IPS DF 6.9 (cell line): Measurements from ENCODE around the gene DYRK3.

ENCODE experiments used
- DNase-seq: peaks from one replicate; pipeline ENCODE4 v3.0.0-alpha.2; 2013; ENCODE audit warnings: low read depth, low spot score
- H3K27ac ChIP-seq: one replicate; pipeline ENCODE4 v1.5.1; 2013; ENCODE audit warnings: low read length, control low read depth
- H3K27me3 ChIP-seq: 2 replicates; pipeline ENCODE4 v1.6.1; 2013; ENCODE audit warnings: mild to moderate bottlenecking, low read length; ENCODE audit not compliant: control insufficient read depth, insufficient read depth
- H3K36me3 ChIP-seq: 2 replicates; pipeline ENCODE4 v1.6.1; 2013; ENCODE audit warnings: low read length; ENCODE audit not compliant: control insufficient read depth, insufficient read depth
- H3K4me1 ChIP-seq: 2 replicates; pipeline ENCODE4 v1.6.1; 2013; ENCODE audit warnings: low read length; ENCODE audit not compliant: control insufficient read depth, insufficient read depth
- H3K4me3 ChIP-seq: 2 replicates; pipeline ENCODE4 v1.5.1; 2013; ENCODE audit warnings: mild to moderate bottlenecking, low read length
- H3K9me3 ChIP-seq: 2 replicates; pipeline ENCODE4 v1.6.1; 2013; ENCODE audit warnings: low read length, inconsistent platforms; ENCODE audit not compliant: control insufficient read depth, insufficient read depth
- WGBS: extraction: QIAGEN DNeasy Blood & Tissue Kit; methylation state at CpG from one replicate; pipeline ENCODE4 v1.1.7; 2013; ENCODE audit warnings: mixed read lengths, missing lambda C conversion rate; ENCODE audit not compliant: insufficient read length, insufficient coverage; 5-methylcytosine and 5-hydroxymethylcytosine counted together

Gene DYRK3

GRCh38 chr1:206649261-206649921, 14.1 kb downstream of the DYRK3 start:
- WGBS: no CpG with 5 or more reads among the region's 5 CpGs
- Histone ChIP-seq H3K27ac (no peak overlapping the region), H3K27me3 (no peaks in the 10 kb centered on the region), H3K4me1 (no peaks in the 10 kb centered on the region), H3K4me3 (no peak overlapping the region), H3K36me3 (no peaks in the 10 kb centered on the region), H3K9me3 (no peaks in the 10 kb centered on the region)
- no peak for DNase-seq

- Histone ChIP-seq H3K9me3 (no peaks in the 10 kb centered on the region), H3K4me1 (no peaks in the 10 kb centered on the region), H3K27ac (no peak overlapping the region), H3K36me3 (no peaks in the 10 kb centered on the region), H3K27me3 (no peaks in the 10 kb centered on the region), H3K4me3 (no peak overlapping the region)
- no CpG with 5 or more reads among the region's 3 CpGs for WGBS
- no peak for DNase-seq
Observed at GRCh38 chr1:206651014-206651413, 15.7 kb downstream of the DYRK3 start.

GRCh38 chr1:206651958-206652890, 16.9 kb downstream of the DYRK3 start:
- Histone ChIP-seq H3K4me1 (no peaks in the 10 kb centered on the region), H3K9me3 (no peaks in the 10 kb centered on the region), H3K27ac (no peak overlapping the region), H3K27me3 (peaks cover 2% of the 10 kb centered on the region; the same call in 1 of the 2 replicates), H3K4me3 (no peak overlapping the region), H3K36me3 (no peaks in the 10 kb centered on the region)
- WGBS: no CpG with 5 or more reads among the region's 5 CpGs
- DNase-seq: no peak

GRCh38 chr1:206653715-206654459, 18.6 kb downstream of the DYRK3 start:
- peaks cover 5% of the 10 kb centered on the region; the same call in 1 of the 2 replicates for H3K27me3 ChIP-seq
- no peaks in the 10 kb centered on the region for H3K36me3 ChIP-seq
- H3K9me3 ChIP-seq: no peaks in the 10 kb centered on the region
- peaks cover 5% of the 10 kb centered on the region for H3K4me1 ChIP-seq
- no peak overlapping the region for H3K4me3 ChIP-seq
- no peak for DNase-seq
- H3K27ac ChIP-seq: no peak overlapping the region
- no CpG with 5 or more reads among the region's 7 CpGs for WGBS

- no peak overlapping the region for H3K27ac ChIP-seq
- H3K36me3 ChIP-seq: no peaks in the 10 kb centered on the region
- no peak for DNase-seq
- H3K4me1 ChIP-seq: peaks cover 5% of the 10 kb centered on the region
- H3K9me3 ChIP-seq: no peaks in the 10 kb centered on the region
- no CpG with 5 or more reads among the region's 2 CpGs for WGBS
- no peak overlapping the region for H3K4me3 ChIP-seq
- peaks cover 5% of the 10 kb centered on the region; the same call in 1 of the 2 replicates for H3K27me3 ChIP-seq
Observed at GRCh38 chr1:206654828-206655227, 19.5 kb downstream of the DYRK3 start.

- DNase-seq: no peak
- H3K27ac ChIP-seq: no peak overlapping the region
- WGBS: no CpG with 5 or more reads among the region's 4 CpGs
- no peaks in the 10 kb centered on the region for H3K9me3 ChIP-seq
- H3K4me1 ChIP-seq: peaks cover 5% of the 10 kb centered on the region
- H3K4me3 ChIP-seq: no peak overlapping the region
- H3K27me3 ChIP-seq: peaks cover 5% of the 10 kb centered on the region; the same call in 1 of the 2 replicates
- no peaks in the 10 kb centered on the region for H3K36me3 ChIP-seq
Observed at GRCh38 chr1:206655471-206655882, 20.1 kb downstream of the DYRK3 start.

- H3K27ac ChIP-seq: no peak overlapping the region
- WGBS: no CpG with 5 or more reads among the region's 3 CpGs
- no peak for DNase-seq
Observed at GRCh38 chr1:206656936-206657335, 21.6 kb downstream of the DYRK3 start.

GRCh38 chr1:206657751-206658150, 22.4 kb downstream of the DYRK3 start:
- H3K4me3 ChIP-seq: no peak overlapping the region
- H3K27ac ChIP-seq: no peak overlapping the region
- WGBS: no CpG with 5 or more reads among the region's 6 CpGs
- DNase-seq: no peak
- peaks cover 9% of the 10 kb centered on the region; the same call in 1 of the 2 replicates for H3K27me3 ChIP-seq
- H3K36me3 ChIP-seq: no peaks in the 10 kb centered on the region
- no peaks in the 10 kb centered on the region for H3K9me3 ChIP-seq
- H3K4me1 ChIP-seq: peaks cover 5% of the 10 kb centered on the region

More at GRCh38 chr1:206656936-206657335, 21.6 kb downstream of the DYRK3 start:
- no peaks in the 10 kb centered on the region for H3K36me3 ChIP-seq
- peaks cover 5% of the 10 kb centered on the region; the same call in 1 of the 2 replicates for H3K27me3 ChIP-seq
- H3K9me3 ChIP-seq: no peaks in the 10 kb centered on the region
- H3K4me3 ChIP-seq: no peak overlapping the region
- peaks cover 5% of the 10 kb centered on the region for H3K4me1 ChIP-seq

- no CpG with 5 or more reads among the region's 22 CpGs for WGBS
- H3K36me3 ChIP-seq: no peaks in the 10 kb centered on the region
- H3K4me1 ChIP-seq: peaks cover 5% of the 10 kb centered on the region
- no peak for DNase-seq
- H3K27me3 ChIP-seq: peaks cover 9% of the 10 kb centered on the region; the same call in 1 of the 2 replicates
- H3K27ac ChIP-seq: no peak overlapping the region
- no peak overlapping the region for H3K4me3 ChIP-seq
- H3K9me3 ChIP-seq: no peaks in the 10 kb centered on the region
Observed at GRCh38 chr1:206658264-206658980, 23.1 kb downstream of the DYRK3 start.

- Histone ChIP-seq H3K4me3 (no peak overlapping the region), H3K36me3 (no peaks in the 10 kb centered on the region), H3K9me3 (no peaks in the 10 kb centered on the region), H3K4me1 (peaks cover 5% of the 10 kb centered on the region), H3K27ac (no peak overlapping the region), H3K27me3 (peaks cover 9% of the 10 kb centered on the region; the same call in 1 of the 2 replicates)
- WGBS: no CpG with 5 or more reads among the region's 7 CpGs
- DNase-seq: no peak
Observed at GRCh38 chr1:206658981-206659273, 23.6 kb downstream of the DYRK3 start.
